DMS 273 (cell line): ENCODE results near the gene ELAC2.

Experiments used
- DNase-seq: peaks from one replicate; lab custom pipeline; 2025; ENCODE audit not compliant: unreplicated experiment; lab: John Stamatoyannopoulos, UW

ELAC2 gene

DNA sequence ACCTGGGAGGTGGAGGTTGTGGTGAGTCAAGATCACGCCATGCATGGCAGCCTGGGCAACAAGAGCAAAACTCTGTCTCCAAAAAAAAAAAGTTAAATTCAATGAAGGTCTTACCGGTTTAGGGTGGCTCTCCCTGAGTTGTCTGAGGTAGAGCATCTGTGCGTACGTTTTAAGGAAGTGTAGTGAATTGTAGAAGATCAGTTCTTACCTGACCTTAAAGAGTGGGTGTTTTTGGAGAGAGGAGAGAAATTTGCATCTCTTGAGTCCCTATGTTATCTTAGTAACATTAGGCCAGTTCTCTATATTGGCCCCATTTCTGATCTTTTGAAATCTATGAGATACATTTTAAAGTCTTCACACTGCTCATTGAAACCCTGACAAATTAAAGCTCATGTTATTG, 56.2 kb downstream of the ELAC2 start:
- no peak for DNase-seq

- no peak for DNase-seq
Measured at GRCh38 chr17:12959441-12959840, 58.4 kb downstream of the ELAC2 start.

GRCh38 chr17:12958786-12959185, 59.0 kb downstream of the ELAC2 start:
- DNase-seq: no peak

- DNase-seq: no peak
Measured at GRCh38 chr17:12955521-12955920, 62.3 kb downstream of the ELAC2 start.

- no peak for DNase-seq
Measured at GRCh38 chr17:12953156-12953555, 64.7 kb downstream of the ELAC2 start.

DNA sequence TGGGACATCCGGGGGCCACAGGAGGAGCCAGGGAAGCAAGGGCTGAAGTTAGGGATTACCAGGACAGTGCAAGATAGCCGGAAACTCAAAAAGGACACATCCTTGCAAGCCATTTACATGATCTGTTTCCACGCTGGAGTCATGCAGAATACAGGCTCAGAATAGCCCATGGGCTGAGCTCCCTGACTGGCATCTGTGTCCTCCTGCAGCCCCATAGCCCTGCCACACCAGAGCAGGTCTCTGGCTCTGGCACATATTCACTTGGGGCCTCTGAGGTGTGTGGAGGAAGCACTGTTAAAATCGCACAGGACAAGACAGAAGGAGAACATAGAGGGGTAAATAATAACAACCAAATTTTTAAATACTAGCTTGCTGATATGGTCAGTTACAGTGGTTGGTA, 65.8 kb downstream of the ELAC2 start:
- DNase-seq: no peak

DNA sequence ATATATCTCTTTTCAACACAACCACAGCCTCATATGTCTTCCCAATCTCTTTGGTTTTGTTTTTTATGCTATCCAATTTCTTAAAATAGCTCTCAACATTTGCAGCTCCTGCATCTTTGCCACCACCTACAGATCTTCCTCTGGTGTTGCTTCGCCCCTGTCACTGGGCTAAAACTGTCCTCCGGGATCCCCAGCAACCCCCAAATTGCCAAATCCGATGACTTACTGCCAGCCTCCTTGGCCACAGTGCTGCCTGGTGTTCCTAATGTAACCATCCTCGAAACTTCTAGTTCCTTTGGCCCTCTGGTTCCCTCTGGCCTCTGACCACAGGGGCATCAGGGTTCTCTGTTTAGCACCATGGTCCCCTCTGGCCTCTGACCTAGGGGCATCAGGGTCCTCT, 70.8 kb downstream of the ELAC2 start:
- DNase-seq: no peak
